ENCODE data around the gene DNAH17. TPM values are rescaled to one million over a fixed set of nuclear protein-coding genes. Genes with fewer than 3 reads are reported as not detected.

The DNAH17 gene
- total RNA-seq, 2 donors from 2014 or later: 0.04 TPM; not detected in 1

GRCh38 chr17:78408476-78409050, 168.6 kb downstream of the DNAH17 start:
- H3K36me3 ChIP-seq: peaks cover 28% of the 10 kb centered on the region
- peaks cover 0 to 58% of the 10 kb centered on the region in 2 donors for H3K4me1 ChIP-seq
- no peak overlapping the region for H3K4me3 ChIP-seq
- no peak for TF ChIP-seq CTCF (IDR thresholded peaks at IDR 0.05)
- no peaks in the 10 kb centered on the region for H3K27me3 ChIP-seq
- no peaks in the 10 kb centered on the region for H3K9me3 ChIP-seq
- no peak for DNase-seq (ENCODE audit: low spot score)
- H3K27ac ChIP-seq: no peak overlapping the region

- no peak overlapping the region for H3K4me3 ChIP-seq
- no peaks in the 10 kb centered on the region for H3K9me3 ChIP-seq
- no peak for TF ChIP-seq CTCF (IDR thresholded peaks at IDR 0.05)
- peaks cover 0 to 48% of the 10 kb centered on the region in 2 donors for H3K4me1 ChIP-seq
- H3K27me3 ChIP-seq: no peaks in the 10 kb centered on the region
- DNase-seq (ENCODE audit: low spot score): no peak
- H3K36me3 ChIP-seq: peaks cover 36% of the 10 kb centered on the region
- no peak overlapping the region for H3K27ac ChIP-seq
These were observed 169.7 kb downstream of the DNAH17 start for GRCh38 chr17:78407387-78408000.

- Histone ChIP-seq H3K4me3 (no peak overlapping the region), H3K27ac (no peak overlapping the region), H3K9me3 (no peaks in the 10 kb centered on the region), H3K4me1 (peaks cover 0 to 42% of the 10 kb centered on the region in 2 donors), H3K27me3 (no peaks in the 10 kb centered on the region), H3K36me3 (peaks cover 38% of the 10 kb centered on the region)
- no peak for TF ChIP-seq CTCF (IDR thresholded peaks at IDR 0.05)
- DNase-seq (ENCODE audit: low spot score): no peak
These were observed 170.3 kb downstream of the DNAH17 start for GRCh38 chr17:78406920-78407319.

- Histone ChIP-seq H3K4me3 (no peak overlapping the region), H3K27ac (no peak overlapping the region), H3K9me3 (no peaks in the 10 kb centered on the region), H3K36me3 (peaks cover 38% of the 10 kb centered on the region), H3K27me3 (no peaks in the 10 kb centered on the region), H3K4me1 (peaks cover 0 to 37% of the 10 kb centered on the region in 2 donors)
- no peak for DNase-seq (ENCODE audit: low spot score)
- no peak for TF ChIP-seq CTCF (IDR thresholded peaks at IDR 0.05)
These were observed 170.8 kb downstream of the DNAH17 start for GRCh38 chr17:78406396-78406795.

- peaks cover 0 to 22% of the 10 kb centered on the region in 2 donors for H3K4me1 ChIP-seq
- H3K36me3 ChIP-seq: peaks cover 59% of the 10 kb centered on the region
- no peaks in the 10 kb centered on the region for H3K9me3 ChIP-seq
- no peaks in the 10 kb centered on the region for H3K27me3 ChIP-seq
- no peak for TF ChIP-seq CTCF (IDR thresholded peaks at IDR 0.05)
- no peak for DNase-seq (ENCODE audit: low spot score)
- no peak overlapping the region for H3K27ac ChIP-seq
- H3K4me3 ChIP-seq: no peak overlapping the region
These were observed 173.4 kb downstream of the DNAH17 start for GRCh38 chr17:78403822-78404221.

All from right atrium auricular region (tissue), 2 donors.